ENCODE measurements around the gene ZSCAN1.

ZSCAN1 gene

GRCh38 chr19:58040751-58041525 is 7.1 kb downstream of the ZSCAN1 start:
- DNase-seq (ENCODE audit: low read depth): no peak

GRCh38 chr19:58042495-58043340 is 8.9 kb downstream of the ZSCAN1 start:
- DNase-seq (ENCODE audit: low read depth): no peak

- no peak for DNase-seq (ENCODE audit: low read depth)
Observed at GRCh38 chr19:58044391-58044790, 10.6 kb downstream of the ZSCAN1 start.

- DNase-seq (ENCODE audit: low read depth): no peak
Observed at GRCh38 chr19:58044886-58045285, 11.1 kb downstream of the ZSCAN1 start.

GRCh38 chr19:58045411-58046050 is 11.7 kb downstream of the ZSCAN1 start:
- no peak for DNase-seq (ENCODE audit: low read depth)

GRCh38 chr19:58046856-58047255 is 13.0 kb downstream of the ZSCAN1 start:
- no peak for DNase-seq (ENCODE audit: low read depth)

- no peak for DNase-seq (ENCODE audit: low read depth)
Observed at GRCh38 chr19:58047672-58048071, 13.8 kb downstream of the ZSCAN1 start.

GRCh38 chr19:58052256-58052655 is 18.4 kb downstream of the ZSCAN1 start:
- DNase-seq (ENCODE audit: low read depth): no peak

GRCh38 chr19:58053480-58054156 is 19.8 kb downstream of the ZSCAN1 start:
- DNase-seq (ENCODE audit: low read depth): no peak

GRCh38 chr19:58054901-58055874 is 21.4 kb downstream of the ZSCAN1 start:
- no peak for DNase-seq (ENCODE audit: low read depth)

- DNase-seq (ENCODE audit: low read depth): no peak
Observed at GRCh38 chr19:58056261-58056660, 22.4 kb downstream of the ZSCAN1 start.

GRCh38 chr19:58056861-58057260 is 23.0 kb downstream of the ZSCAN1 start:
- DNase-seq (ENCODE audit: low read depth): no peak

- DNase-seq (ENCODE audit: low read depth): no peak
Observed at GRCh38 chr19:58058467-58058866, 24.6 kb downstream of the ZSCAN1 start.

- DNase-seq (ENCODE audit: low read depth): peak; percentile 67
Observed at GRCh38 chr19:58059003-58059670, 25.3 kb downstream of the ZSCAN1 start, which contains the start of gene ZNF135. Gene ZNF135, plus strand, starts transcription at chr19:58059282. Its CDS starts 721 bp downstream, at chr19:58060003.

GRCh38 chr19:58059671-58060078 is 25.9 kb downstream of the ZSCAN1 start:
- DNase-seq (ENCODE audit: low read depth): no peak

- DNase-seq (ENCODE audit: low read depth): no peak
Observed at GRCh38 chr19:58060231-58060630, 26.4 kb downstream of the ZSCAN1 start.

GRCh38 chr19:58063712-58064111 is 29.9 kb downstream of the ZSCAN1 start:
- no peak for DNase-seq (ENCODE audit: low read depth)

GRCh38 chr19:58067240-58067912 is 33.6 kb downstream of the ZSCAN1 start:
- peak; percentile 4 for DNase-seq (ENCODE audit: low read depth)

GRCh38 chr19:58079792-58080191 is 46.0 kb downstream of the ZSCAN1 start:
- DNase-seq (ENCODE audit: low read depth): no peak

GRCh38 chr19:58083021-58083420 is 49.2 kb downstream of the ZSCAN1 start:
- no peak for DNase-seq (ENCODE audit: low read depth)
